GM12872 (cell line): ENCODE measurements around the gene CEACAM7.
A peak's percentile ranks its signal among the peaks of the same experiment; 100 is the strongest.

Experiments
- CTCF ChIP-seq: IDR thresholded peaks from 3 replicates; pipeline ENCODE4 v1.5.1; 2011; ENCODE audit warnings: low read depth, mild to moderate bottlenecking, low read length, moderate library complexity; ENCODE audit not compliant: insufficient read depth

Gene CEACAM7

GRCh38 chr19:41646589-41647204 lies 41.4 kb downstream of the CEACAM7 start:
- peak; percentile 63 for TF ChIP-seq CTCF

DNA sequence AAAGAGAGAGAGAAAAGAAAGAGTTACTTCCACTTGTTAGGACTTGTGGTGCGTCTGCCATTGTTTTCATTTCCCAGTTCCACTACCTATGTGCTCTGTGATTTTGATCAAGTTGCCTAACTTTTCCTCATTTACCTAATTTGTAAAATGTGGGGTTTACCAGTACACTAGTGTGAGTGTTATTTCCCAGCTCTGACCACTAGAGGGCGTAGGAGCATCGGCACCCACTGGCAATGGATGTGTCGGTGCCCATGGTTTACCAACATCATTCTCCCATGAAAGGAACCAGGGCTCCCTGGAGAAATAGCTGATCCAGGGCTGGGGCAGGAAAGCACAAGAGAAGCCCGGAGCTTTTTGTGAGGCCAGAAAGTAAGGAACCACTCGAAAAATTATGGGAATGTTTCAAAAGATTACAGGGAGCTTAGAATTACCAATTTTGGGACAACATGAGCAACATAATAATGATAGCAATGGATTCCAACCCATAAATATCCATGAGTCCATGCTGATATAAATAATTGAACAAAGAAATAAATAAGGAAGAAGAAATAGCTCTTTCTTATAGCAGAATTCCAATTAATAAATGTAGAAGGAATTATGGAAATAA lies 46.1 kb downstream of the CEACAM7 start:
- peak; percentile 94 for TF ChIP-seq CTCF

DNA sequence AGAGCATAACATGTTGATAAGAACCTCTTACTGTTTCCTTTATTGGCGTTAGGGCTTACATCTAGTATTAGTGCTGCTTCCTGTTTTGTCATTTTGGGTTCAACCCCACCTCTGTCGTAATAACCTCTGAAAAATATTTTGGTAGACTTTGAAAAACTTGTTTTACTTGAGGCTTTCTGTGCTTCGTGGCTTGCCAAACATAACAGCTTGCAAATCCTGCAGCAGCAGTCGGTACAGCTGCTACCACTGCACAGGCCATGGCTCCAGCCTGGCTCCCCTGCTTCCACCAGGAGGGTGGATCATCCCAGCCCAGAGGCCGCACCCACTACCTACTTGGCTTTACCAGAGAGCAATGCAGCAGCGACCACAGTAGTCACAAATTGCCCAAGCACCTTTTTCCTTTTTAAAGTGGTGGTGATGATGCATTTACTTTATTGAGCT lies 49.4 kb downstream of the CEACAM7 start:
- TF ChIP-seq CTCF: no peak

DNA sequence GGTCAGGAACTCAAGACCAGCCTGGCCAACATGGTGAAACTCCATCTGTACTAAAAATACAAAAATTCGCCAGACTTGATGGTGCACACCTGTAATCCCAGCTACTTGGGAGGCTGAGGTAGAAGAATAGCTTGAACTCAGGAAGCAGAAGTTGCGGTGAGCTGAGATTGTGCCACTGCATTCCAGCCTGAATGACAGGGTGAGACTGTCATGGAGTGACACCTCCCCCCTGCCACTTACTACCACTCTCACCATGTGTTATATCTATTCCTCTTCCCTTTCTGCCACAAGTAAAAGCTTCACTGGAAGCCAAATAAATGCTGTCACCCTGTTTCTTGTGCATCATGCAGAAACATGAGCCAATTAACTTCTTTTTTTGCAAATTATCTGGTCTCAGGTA lies 50.6 kb downstream of the CEACAM7 start:
- TF ChIP-seq CTCF: no peak

GRCh38 chr19:41627966-41628675 lies 59.9 kb downstream of the CEACAM7 start:
- TF ChIP-seq CTCF: no peak

- TF ChIP-seq CTCF: no peak
These were observed 61.2 kb downstream of the CEACAM7 start, which contains the start of gene CEACAM4 for GRCh38 chr19:41626877-41627276. Gene CEACAM4 (minus strand): TSS chr19:41627074. CDS start chr19:41626963, 111 bp downstream.

DNA sequence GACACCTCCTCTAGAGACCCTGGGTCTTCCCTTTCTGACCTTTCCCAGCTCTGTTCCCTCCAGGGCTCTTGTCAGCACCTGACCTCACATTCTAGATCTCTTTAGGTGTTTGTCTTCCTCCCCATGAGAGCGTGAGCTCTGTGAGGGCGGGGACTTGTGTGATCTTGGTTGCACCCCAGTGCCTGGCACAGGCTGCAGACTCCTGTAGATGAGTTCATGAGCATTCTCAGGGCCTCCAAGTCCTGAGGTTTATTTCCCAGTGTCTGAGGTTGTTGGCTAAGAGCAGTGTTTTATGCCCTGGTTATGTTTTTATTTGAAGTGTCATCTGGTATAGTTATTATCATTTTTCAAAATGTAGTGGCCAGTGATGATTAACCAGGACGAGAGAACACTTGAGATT lies 61.8 kb downstream of the CEACAM7 start:
- TF ChIP-seq CTCF: no peak
